Breast epithelium (tissue), 3 donors: ENCODE measurements around the gene IL22RA2.

ENCODE experiments used
- CTCF ChIP-seq, 3 donors: fragments of 450-650 bp; IDR thresholded peaks; one replicate each; pipeline ENCODE4 v1.5.1; 2016 to 2017; ENCODE audit warnings: antibody characterized with exemption in 3 of 3, mild to moderate bottlenecking in 3 of 3, moderate library complexity in 3 of 3
- POLR2A ChIP-seq: fragments of 450-650 bp; IDR thresholded peaks from one replicate; pipeline ENCODE4 v1.6.1; 2016; ENCODE audit warnings: antibody characterized with exemption, mild to moderate bottlenecking, moderate library complexity

- TF ChIP-seq POLR2A, result no peak
- TF ChIP-seq CTCF (IDR thresholded peaks at IDR 0.05), result no peak
Measured at GRCh38 chr6:137155830-137156229, 17.6 kb downstream of the IL22RA2 start.
